HG03159 (cell line): ENCODE results near the gene LRRN4.
"Not testable (repeated sequence)": the region's sequence is repeated elsewhere in the genome, so short reads cannot be mapped to it uniquely, and the experiment has no call there.

Experiments
- ATAC-seq: cut with Tn5 transposase; IDR thresholded peaks from one replicate; pipeline ENCODE4 v1.9.1; 2021; ENCODE audit warnings: mild to moderate bottlenecking, moderate library complexity; ENCODE audit not compliant: unreplicated experiment

The LRRN4 gene

DNA sequence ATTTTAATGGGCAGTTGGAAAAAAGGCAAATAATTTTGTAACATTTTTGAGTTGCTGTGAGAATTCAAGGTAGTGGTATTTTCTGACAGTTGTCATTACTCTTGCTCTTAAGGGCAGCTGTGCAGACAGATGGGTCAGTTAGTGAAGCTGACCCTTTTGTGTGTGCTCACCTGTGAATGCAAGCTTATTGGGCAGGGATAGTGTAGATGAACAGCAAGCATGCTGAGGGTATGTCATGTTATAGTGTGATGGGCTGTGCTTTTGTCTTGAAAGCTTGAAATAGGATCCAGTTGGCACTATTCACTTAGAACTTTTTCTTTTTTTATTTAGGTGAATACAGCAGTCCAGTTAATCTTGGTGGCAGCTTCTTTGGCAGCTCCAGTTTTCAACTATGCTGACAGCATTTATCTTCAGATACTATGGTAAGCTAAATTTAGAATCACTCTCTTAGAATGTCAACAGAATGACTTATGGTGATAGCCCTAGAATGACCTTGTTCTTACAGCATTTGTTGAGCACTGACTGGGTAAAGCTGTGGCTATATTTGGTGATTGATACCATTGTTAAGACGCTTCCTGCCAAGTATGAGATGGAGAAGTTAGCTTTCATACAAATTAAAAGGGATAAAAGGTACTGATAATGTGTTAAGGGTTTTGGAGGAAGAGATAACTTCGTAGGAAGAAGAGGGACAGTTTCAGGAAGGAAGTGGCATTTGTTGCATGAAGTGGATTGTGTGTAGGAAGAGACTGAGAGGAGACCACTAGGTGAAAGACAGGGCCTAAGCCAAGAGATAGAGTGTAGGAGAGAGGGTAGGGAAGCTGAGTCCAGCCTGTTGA lies 19.5 kb downstream of the LRRN4 start:
- ATAC-seq, result no peak

DNA sequence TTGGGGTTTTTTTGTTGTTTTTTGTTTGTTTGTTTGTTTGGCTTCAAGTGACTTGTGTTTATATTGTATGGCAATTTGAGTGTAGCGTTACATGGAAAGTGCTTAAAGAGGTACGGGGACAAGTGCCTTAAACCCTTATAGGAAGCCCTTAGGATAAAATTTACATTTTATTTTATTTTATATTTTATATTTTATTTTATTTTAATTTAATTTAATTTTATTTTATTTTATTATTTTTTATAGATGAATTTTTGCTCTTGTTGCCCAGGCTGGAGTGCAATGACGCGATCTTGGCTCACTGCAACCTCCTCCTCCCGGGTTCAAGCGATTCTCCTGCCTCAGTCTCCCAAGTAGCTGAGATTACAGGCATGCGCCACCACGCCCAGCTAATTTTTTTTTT lies 21.0 kb downstream of the LRRN4 start:
- ATAC-seq, result not testable (repeated sequence)

DNA sequence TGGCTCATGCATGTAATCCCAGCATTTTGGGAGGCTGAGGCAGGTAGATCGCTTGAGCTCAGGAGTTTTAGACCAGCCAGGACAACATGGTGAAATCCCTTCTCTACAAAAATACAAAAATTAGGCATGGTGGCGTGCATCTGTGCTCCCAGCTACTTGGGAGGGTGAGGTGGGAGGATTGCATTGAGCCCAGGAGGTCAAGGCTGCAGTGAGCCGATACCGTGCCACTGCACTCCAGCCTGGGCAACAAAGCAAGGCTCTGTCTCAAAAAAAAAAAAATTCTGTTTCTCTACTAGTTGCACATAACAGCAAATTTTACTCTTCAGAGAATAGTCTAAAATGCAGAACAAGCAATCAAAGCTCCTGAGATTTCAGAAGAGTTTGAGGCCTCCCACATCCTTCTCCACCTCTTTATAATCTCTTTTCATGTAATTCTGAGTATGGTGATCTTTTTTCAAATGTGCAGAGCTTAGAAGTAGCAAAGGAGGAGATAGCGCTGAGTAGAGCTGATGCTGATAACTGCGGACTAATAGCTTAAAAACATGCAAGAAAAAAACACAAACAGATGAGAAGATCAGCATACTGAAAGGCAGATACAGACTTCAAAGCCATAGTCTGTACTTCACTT lies 23.3 kb downstream of the LRRN4 start:
- ATAC-seq, result no peak

DNA sequence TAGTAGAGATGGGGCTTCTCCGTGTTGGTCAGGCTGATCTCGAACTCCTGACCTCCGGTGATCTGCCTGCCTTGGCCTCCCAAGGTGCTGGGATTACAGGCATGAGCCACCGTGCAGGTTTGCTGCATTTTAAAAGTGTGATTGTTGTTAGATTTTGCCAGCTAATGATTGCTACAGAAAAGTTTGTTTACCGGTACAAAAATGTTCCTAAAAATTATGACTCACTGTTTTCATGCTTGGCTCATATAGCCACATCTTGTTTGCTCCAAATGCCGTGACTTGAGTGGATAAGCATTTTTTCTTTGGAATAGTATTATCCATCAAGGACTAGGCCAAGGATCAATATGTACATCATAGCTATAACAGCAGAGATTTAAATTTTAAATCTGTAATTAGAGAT lies 24.3 kb downstream of the LRRN4 start:
- ATAC-seq, result no peak

DNA sequence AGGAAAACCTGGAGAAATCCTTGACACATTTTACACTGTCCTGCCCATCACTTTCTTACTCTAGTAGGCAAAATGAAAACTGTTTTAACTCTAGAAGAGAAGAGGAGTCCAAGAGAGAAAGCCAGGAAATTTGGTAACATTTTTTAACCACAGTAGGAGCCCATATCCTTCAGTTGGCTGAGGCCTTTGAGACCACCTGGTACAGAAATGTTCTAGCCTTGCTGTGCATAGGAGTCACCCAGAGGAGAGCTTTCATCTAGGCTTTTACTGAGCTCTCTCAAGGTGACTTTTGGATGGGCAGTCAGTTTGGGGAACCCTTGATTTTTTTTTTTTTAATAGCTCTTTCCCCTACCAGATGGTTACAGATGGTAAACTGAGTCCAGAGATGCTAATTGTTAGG lies 25.0 kb downstream of the LRRN4 start:
- ATAC-seq, result no peak

DNA sequence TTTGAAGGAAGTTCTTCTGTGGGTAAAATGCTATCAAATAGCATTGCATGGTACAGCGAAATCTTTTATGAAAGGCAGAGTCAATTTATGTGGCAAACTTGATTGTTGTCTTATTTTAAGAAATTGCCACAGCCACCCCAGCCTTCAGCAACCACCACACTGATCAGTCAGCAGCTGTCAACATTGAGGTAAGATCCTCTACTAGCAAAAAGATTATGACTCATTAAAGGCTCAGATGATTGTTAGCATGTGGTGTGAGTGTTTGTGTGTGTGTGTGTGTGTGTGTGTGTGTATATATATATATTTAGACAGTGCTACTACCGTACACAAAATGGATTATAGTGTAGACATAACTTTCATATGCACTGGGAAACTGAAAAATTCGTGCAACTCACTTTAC lies 27.8 kb downstream of the LRRN4 start:
- no peak for ATAC-seq

DNA sequence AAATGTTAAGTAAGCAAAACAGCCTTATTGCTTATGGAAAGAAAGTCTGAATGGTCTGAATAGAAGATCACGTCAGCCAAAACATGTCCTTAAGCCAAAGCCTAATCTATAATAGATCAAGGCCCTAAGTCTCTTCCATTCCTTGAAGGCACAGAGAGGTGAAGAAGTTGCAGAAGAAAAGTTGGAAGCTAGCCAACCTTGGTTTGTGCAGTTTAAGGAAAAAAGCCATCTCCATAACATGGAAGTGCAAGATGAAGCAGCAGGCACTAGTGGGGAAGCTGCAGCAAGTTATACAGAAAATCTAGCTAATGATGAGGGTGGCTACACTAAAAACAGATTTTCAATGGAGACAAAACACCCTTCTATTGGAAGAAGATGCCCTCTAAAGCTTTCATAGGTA lies 29.1 kb downstream of the LRRN4 start:
- no peak for ATAC-seq

DNA sequence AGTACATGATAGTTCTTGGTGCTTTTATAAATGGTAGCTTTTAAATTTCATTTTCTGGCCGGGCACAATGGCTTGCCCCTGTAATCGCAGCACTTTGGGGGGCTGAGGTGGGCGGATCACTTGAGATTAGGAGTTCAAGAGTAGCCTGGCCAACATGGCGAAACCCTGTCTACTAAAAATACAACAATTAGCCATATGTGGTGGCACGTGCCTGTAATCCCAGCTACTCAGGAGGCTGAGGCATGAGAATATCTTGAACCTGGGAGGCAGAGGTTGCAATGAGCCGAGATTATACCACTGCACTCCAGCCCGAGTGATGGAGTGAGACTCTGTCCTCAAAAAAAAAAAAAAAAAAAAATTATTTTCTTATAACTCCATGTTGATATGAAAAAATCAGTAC lies 36.0 kb downstream of the LRRN4 start:
- ATAC-seq, result no peak

DNA sequence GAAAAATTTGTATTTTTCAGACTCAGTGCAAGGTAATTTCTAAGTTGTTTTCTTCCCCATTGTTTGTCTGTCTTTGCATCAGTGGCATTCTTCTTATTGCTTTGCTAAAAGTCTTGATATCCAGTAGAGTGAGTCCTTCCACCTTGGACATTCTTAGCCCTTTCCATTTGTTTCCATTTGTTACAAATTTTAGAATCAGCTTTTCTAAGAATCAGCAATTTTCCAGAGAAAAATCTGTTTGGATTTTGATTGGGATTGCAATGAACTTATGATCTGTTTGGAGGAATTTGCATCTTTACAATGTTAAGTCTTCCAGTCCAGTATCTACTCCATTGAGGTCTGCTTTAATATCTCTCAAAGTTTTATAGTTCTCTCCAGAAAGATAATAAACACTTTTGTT lies 36.4 kb downstream of the LRRN4 start:
- ATAC-seq, result no peak

DNA sequence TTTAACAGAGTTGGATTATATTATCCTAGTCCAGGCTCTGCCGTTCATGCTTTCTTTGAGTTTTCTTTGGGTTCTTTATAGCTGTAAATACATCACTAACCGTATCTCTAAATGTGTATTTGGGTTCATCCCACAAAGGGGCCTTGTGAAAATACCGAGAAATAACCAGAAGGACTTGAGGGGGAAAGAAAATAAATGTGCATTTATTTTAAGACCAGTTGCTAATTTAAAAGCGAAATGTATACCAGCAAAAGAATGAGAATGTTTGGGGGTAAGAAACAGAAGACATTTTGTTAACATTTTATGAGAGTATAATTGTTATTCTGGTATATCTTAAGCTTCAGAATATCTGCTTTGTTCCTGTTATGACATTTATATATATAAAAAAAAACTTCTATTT lies 38.9 kb downstream of the LRRN4 start:
- no peak for ATAC-seq

DNA sequence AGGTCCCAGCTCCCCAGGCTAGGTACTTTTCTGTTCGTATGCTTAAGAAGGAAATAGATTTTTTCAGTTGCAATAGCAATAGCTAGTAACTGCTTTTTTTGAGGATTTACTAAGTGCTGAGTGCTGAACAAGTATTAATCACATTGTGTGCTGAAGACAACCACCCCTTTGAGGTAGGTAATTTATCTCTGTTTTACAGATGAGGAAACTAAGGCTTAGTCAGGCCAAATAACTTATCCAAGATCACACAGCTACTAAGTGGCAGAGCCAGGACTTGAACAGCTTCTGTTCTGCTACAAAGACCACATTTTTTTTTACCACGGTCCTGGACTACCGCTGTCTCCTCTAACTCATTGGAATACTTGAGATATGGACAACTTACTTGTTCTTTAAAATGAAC lies 39.8 kb downstream of the LRRN4 start:
- no peak for ATAC-seq

DNA sequence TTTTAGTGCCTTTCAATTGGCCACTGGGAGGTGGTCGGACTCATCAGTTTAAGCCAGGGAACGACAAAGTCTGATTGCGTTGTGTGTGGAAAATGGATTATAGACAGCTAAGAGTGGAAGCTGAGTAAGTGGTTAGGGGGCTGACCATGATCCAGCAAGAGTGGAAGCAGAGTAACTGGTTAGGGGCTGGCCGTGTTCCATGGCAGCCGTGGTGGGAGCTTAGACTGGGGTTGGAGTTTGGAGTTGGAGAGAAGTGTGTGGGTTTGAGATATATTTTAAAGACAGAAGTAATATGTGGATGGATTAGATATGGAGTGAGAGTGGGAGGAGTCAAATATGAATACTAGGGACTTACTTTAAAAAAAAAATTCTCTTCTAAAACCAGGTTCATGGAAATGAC lies 41.7 kb downstream of the LRRN4 start:
- ATAC-seq, result no peak

DNA sequence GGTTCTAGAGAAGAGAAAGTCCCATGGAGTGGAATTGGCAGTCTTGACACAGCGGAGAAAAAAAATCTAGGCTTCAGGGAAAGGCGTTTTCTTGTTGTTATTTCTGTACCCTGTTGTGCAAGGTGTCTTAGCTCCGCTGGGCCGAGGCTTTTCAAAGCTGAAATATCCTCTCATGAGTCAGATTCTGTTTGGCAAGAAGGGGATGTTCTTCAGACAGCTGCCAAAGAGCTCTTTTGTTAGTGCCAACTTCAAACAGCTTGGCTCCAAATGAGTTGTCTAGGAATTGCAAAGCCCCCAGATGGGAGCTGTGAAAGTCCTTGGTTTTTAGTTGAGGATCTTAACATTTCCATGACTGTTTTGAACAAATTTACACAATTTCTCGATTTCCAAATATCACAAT lies 45.6 kb downstream of the LRRN4 start:
- ATAC-seq, result no peak

DNA sequence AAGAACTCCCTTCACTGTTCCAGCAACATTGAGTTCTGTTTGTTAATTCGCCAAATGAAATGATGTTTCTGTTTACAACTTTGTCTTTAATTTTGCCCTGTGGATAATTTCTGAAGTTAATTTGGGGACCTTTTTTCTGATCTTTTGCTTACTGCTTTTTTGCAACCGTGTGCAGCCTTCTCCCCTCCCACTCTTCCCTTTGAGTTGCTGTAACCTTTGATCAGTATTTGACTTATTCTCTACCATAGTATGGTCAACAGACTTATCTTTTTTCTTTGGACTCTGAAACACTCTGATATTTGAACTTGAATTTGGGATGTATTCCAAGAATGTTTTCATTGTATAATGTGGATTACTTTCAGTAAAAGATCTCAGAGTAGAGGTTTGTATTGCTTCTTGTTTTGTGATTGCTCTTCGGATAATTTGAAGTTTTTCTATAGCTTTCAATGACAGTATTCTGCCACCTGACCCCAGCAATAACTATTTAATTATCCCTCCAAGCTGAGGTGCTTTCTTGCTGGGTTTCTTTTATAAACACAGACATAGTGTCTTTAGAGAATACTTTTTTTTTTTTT lies 46.2 kb downstream of the LRRN4 start:
- no peak for ATAC-seq

DNA sequence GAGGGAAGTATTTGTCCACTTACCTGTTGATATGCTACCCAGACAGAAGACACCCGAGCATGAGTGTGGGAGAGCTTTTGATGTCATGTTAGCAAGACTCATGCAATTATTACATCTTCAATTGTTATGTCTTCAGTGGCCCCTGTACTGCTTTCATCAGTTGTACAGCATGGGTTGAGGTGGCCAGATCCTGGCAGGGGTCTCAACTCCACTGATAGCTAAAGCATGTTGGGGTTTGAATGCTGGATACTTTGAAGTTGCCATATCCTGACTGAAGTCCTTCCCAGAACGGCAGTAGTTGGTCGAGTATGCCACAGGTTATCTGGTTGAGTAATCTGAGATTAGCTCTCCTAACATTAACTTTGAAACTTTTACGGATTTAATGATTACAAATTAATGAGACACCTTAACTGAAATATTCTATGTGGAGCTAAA lies 46.7 kb downstream of the LRRN4 start:
- ATAC-seq, result no peak

DNA sequence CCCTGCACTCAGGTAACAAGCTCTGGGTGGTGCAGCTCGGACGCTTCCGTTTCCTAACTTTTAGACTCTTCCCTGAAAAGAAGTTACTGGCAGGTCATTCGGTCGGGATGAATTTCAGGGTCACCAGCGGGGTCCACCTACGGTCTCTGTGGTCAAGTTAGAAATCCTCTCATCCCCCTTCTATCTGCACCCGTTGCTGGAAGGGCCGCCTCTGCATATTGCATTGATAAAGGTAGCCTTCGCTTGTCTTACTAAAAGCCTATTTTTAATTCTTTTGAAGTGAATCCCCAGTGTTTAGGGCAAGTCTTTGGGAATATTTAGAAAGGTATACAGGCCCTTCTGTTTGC lies 47.3 kb downstream of the LRRN4 start:
- no peak for ATAC-seq

DNA sequence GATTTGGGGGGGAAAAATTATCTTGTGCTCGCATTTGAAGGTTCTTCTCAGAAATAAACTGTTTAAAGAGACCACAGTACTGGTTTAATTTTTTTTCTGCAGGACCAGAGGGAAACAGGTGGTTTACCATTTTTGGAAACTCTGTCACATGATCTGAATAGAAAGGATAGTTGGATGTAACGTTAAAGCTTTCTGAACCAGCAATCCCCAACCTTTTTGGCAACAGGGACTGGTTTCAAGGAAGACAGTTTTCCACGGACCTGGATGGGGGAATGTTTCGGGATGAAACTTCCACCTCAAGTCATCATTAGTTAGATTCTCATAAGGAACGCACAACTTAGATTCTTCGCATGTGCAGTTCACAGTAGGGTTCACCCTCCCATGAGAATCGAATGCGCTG lies 53.0 kb downstream of the LRRN4 start:
- ATAC-seq, result no peak

DNA sequence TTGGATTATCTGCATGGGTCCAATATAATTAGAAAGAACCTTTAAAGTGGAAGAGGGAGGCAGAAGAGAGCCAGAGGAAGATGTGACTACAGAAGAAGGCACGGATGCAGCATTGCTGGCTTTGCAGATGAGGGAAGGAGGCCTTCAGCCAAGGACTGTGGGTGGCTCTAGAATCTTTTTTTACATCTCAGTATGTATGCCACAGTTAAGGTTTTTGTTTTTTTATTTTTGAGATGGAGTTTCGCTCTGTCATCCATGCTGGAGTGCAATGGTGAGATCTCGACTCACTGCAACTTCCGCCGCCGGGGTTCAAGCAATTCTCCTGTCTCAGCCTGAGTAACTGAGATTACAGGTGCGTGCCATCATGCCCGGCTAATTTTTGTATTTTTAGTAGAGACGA lies 54.1 kb downstream of the LRRN4 start:
- no peak for ATAC-seq

DNA sequence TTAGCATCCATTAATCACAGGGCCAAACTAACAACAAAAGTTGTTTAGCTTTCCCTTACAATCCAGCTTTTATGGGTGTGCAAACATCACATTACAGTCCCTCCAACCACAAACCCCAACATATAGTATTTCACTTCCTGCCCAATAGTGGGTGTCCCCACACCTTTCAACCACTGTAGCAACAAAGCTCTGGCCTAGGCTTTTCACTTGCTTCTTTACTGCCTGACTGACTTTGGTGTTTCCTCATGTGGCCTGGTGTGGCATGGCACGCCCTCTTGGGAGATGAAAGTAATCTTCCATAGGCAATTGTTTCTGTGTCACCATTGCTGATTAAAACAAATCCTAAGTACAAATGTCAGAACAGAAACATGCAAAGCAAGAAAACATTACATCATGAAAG lies 57.1 kb downstream of the LRRN4 start:
- ATAC-seq, result peak; percentile 96

DNA sequence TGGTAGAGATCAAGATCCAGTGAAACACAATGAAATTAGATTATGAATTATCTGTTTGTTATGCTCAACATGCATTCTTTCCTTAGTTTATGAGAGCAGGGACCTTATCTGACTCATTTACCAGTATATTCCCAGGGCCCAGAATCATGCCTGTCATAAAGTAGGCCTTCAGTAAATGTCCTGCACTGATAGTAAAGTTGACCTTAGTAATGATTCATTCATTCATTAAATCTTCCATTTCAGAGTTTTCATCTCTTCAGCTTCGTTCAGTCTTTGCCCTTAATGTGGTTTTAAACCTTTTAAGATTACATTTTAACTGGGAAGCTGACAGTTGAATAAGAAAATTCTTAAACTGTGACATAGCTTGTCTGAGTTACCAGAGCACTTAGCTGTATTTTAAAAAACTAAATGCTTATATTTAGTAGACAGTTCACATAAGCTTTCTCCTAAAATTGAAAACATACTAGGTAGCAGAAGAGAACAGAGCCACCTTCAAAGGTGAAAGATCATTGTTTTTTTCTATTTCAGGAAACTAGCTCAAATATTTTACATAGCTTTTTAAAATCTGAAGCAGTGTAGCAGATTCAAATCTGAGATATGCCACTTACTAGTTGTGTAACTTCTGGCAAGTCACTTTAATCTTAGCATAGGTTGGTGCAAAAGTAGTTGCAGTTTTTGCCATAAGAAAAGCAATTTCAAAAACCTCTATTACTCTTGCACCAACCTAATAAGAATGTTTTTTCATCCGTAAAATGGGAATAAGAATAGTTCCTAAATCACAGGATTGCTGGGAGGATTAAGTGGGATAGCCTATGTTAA lies 62.0 kb downstream of the LRRN4 start:
- no peak for ATAC-seq

DNA sequence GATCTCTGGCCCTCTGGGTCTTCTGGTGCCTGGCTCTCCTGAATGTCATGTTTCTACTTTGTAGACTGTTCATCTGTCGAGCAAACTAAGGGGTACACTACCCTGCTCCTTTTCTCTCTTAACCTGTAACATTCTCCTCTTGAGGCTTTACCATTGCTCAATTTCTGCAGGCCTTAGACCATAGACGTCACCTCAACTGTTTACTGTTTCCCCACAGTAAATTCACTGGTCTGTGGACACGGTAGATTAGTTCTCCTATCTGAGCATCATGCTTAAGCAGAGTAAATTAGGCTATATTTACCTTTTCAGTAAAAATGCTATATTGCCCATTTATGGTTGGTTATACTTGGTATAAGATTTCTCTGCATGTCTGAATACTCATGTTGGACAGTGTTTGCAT lies 62.9 kb downstream of the LRRN4 start:
- ATAC-seq, result no peak
